HG02970 (cell line): ENCODE data around the gene CARD11.

Experiments used
- ATAC-seq: cut with Tn5 transposase; IDR thresholded peaks from one replicate; pipeline ENCODE4 v1.9.1; 2021; ENCODE audit warnings: mild to moderate bottlenecking, moderate library complexity, moderate number of reproducible peaks; ENCODE audit not compliant: unreplicated experiment, low FRiP score

Gene CARD11

GRCh38 chr7:2886391-2886790 is 157.3 kb downstream of the CARD11 start:
- no peak for ATAC-seq

GRCh38 chr7:2884161-2884560 is 159.5 kb downstream of the CARD11 start:
- no peak for ATAC-seq

- no peak for ATAC-seq
Observed at GRCh38 chr7:2883101-2883500, 160.6 kb downstream of the CARD11 start.

GRCh38 chr7:2882111-2882510 is 161.6 kb downstream of the CARD11 start:
- ATAC-seq = no peak

- no peak for ATAC-seq
Observed at GRCh38 chr7:2880874-2881533, 162.7 kb downstream of the CARD11 start.

- no peak for ATAC-seq
Observed at GRCh38 chr7:2880051-2880450, 163.6 kb downstream of the CARD11 start.

- no peak for ATAC-seq
Observed at GRCh38 chr7:2879354-2879753, 164.3 kb downstream of the CARD11 start.

GRCh38 chr7:2878306-2878705 is 165.4 kb downstream of the CARD11 start:
- ATAC-seq = no peak

- ATAC-seq = no peak
Observed at GRCh38 chr7:2876031-2876731, 167.5 kb downstream of the CARD11 start.

- ATAC-seq = no peak
Observed at GRCh38 chr7:2873686-2874551, 169.7 kb downstream of the CARD11 start.

- ATAC-seq = no peak
Observed at GRCh38 chr7:2873146-2873545, 170.5 kb downstream of the CARD11 start.

- no peak for ATAC-seq
Observed at GRCh38 chr7:2872296-2872874, 171.3 kb downstream of the CARD11 start.

- no peak for ATAC-seq
Observed at GRCh38 chr7:2870471-2870931, 173.2 kb downstream of the CARD11 start.

- no peak for ATAC-seq
Observed at GRCh38 chr7:2869981-2870380, 173.7 kb downstream of the CARD11 start.

- no peak for ATAC-seq
Observed at GRCh38 chr7:2866601-2867000, 177.1 kb downstream of the CARD11 start.

GRCh38 chr7:2864999-2865670 is 178.5 kb downstream of the CARD11 start:
- no peak for ATAC-seq

- ATAC-seq = no peak
Observed at GRCh38 chr7:2864204-2864985, 179.3 kb downstream of the CARD11 start.

GRCh38 chr7:2863461-2864066 is 180.1 kb downstream of the CARD11 start:
- peak; percentile 81 for ATAC-seq

- no peak for ATAC-seq
Observed at GRCh38 chr7:2862831-2863361, 180.8 kb downstream of the CARD11 start.
